Measurements from ENCODE around the gene PLD5.
A peak's percentile ranks its signal among the peaks of the same experiment; 100 is the strongest.

Gene PLD5

GRCh38 chr1:242535986-242536385 lies 11.5 kb upstream of the PLD5 start:
- Histone ChIP-seq H3K9ac (ENCODE audit: low read length) (no peak overlapping the region), H3K9me3 (ENCODE audit: control insufficient read depth, insufficient read depth, low read depth, low read length) (no peaks in the 10 kb centered on the region), H3K36me3 (ENCODE audit: control insufficient read depth, insufficient read depth, low read length) (no peaks in the 10 kb centered on the region), H3K27me3 (ENCODE audit: control insufficient read depth, insufficient read depth, low read length) (no peaks in the 10 kb centered on the region), H3K27ac (ENCODE audit: low read depth, low read length) (no peak overlapping the region), H3K4me3 (ENCODE audit: low read depth, low read length) (no peak overlapping the region), H3K4me1 (ENCODE audit: control insufficient read depth, insufficient read depth, low read length) (no peaks in the 10 kb centered on the region)

GRCh38 chr1:242534753-242535152 lies 10.3 kb upstream of the PLD5 start:
- Histone ChIP-seq H3K36me3 (ENCODE audit: control insufficient read depth, insufficient read depth, low read length) (no peaks in the 10 kb centered on the region), H3K9ac (ENCODE audit: low read length) (no peak overlapping the region), H3K27me3 (ENCODE audit: control insufficient read depth, insufficient read depth, low read length) (no peaks in the 10 kb centered on the region), H3K4me3 (ENCODE audit: low read depth, low read length) (no peak overlapping the region), H3K27ac (ENCODE audit: low read depth, low read length) (no peak overlapping the region), H3K4me1 (ENCODE audit: control insufficient read depth, insufficient read depth, low read length) (no peaks in the 10 kb centered on the region), H3K9me3 (ENCODE audit: control insufficient read depth, insufficient read depth, low read depth, low read length) (no peaks in the 10 kb centered on the region)

- Histone ChIP-seq H3K36me3 (ENCODE audit: control insufficient read depth, insufficient read depth, low read length) (no peaks in the 10 kb centered on the region), H3K4me3 (ENCODE audit: low read depth, low read length) (no peak overlapping the region), H3K27ac (ENCODE audit: low read depth, low read length) (no peak overlapping the region), H3K4me1 (ENCODE audit: control insufficient read depth, insufficient read depth, low read length) (no peaks in the 10 kb centered on the region), H3K9ac (ENCODE audit: low read length) (no peak overlapping the region), H3K27me3 (ENCODE audit: control insufficient read depth, insufficient read depth, low read length) (peaks cover 11% of the 10 kb centered on the region), H3K9me3 (ENCODE audit: control insufficient read depth, insufficient read depth, low read depth, low read length) (no peaks in the 10 kb centered on the region)
These were observed 6.3 kb upstream of the PLD5 start for GRCh38 chr1:242530761-242531160.

- Histone ChIP-seq H3K9ac (ENCODE audit: low read length) (no peak overlapping the region), H3K4me3 (ENCODE audit: low read depth, low read length) (peak overlapping the region; percentile 82), H3K9me3 (ENCODE audit: control insufficient read depth, insufficient read depth, low read depth, low read length) (no peaks in the 10 kb centered on the region)
These were observed 1.3 kb upstream of the PLD5 start for GRCh38 chr1:242525769-242526168.

GRCh38 chr1:242525360-242525722 lies 844 bp upstream of the PLD5 start:
- peak overlapping the region; percentile 82 for H3K4me3 ChIP-seq (ENCODE audit: low read depth, low read length)
- H3K36me3 ChIP-seq (ENCODE audit: control insufficient read depth, insufficient read depth, low read length), result no peaks in the 10 kb centered on the region
- peak overlapping the region; percentile 30 for H3K9ac ChIP-seq (ENCODE audit: low read length)

More at GRCh38 chr1:242525769-242526168, 1.3 kb upstream of the PLD5 start:
- no peak overlapping the region for H3K27ac ChIP-seq (ENCODE audit: low read depth, low read length)
- no peaks in the 10 kb centered on the region for H3K36me3 ChIP-seq (ENCODE audit: control insufficient read depth, insufficient read depth, low read length)
- peaks cover 54% of the 10 kb centered on the region for H3K27me3 ChIP-seq (ENCODE audit: control insufficient read depth, insufficient read depth, low read length)
- H3K4me1 ChIP-seq (ENCODE audit: control insufficient read depth, insufficient read depth, low read length), result peaks cover 9% of the 10 kb centered on the region; the same call in 1 of the 2 replicates

GRCh38 chr1:242523719-242524570 lies 552 bp downstream of the PLD5 start:
- Histone ChIP-seq H3K9ac (ENCODE audit: low read length) (peak overlapping the region; percentile 44), H3K27ac (ENCODE audit: low read depth, low read length) (no peak overlapping the region), H3K4me3 (ENCODE audit: low read depth, low read length) (peak overlapping the region; percentile 82)

More at GRCh38 chr1:242525360-242525722, 844 bp upstream of the PLD5 start:
- peaks cover 58% of the 10 kb centered on the region for H3K27me3 ChIP-seq (ENCODE audit: control insufficient read depth, insufficient read depth, low read length)
- no peaks in the 10 kb centered on the region for H3K9me3 ChIP-seq (ENCODE audit: control insufficient read depth, insufficient read depth, low read depth, low read length)
- no peak overlapping the region for H3K27ac ChIP-seq (ENCODE audit: low read depth, low read length)
- peaks cover 9% of the 10 kb centered on the region; the same call in 1 of the 2 replicates for H3K4me1 ChIP-seq (ENCODE audit: control insufficient read depth, insufficient read depth, low read length)

GRCh38 chr1:242522996-242523718 lies 1.3 kb downstream of the PLD5 start:
- Histone ChIP-seq H3K9me3 (ENCODE audit: control insufficient read depth, insufficient read depth, low read depth, low read length) (no peaks in the 10 kb centered on the region), H3K27ac (ENCODE audit: low read depth, low read length) (no peak overlapping the region), H3K9ac (ENCODE audit: low read length) (no peak overlapping the region), H3K27me3 (ENCODE audit: control insufficient read depth, insufficient read depth, low read length) (peaks cover 61% of the 10 kb centered on the region), H3K4me3 (ENCODE audit: low read depth, low read length) (peak overlapping the region; percentile 82), H3K36me3 (ENCODE audit: control insufficient read depth, insufficient read depth, low read length) (no peaks in the 10 kb centered on the region), H3K4me1 (ENCODE audit: control insufficient read depth, insufficient read depth, low read length) (peaks cover 9% of the 10 kb centered on the region; the same call in 1 of the 2 replicates)

More at GRCh38 chr1:242523719-242524570, 552 bp downstream of the PLD5 start:
- no peaks in the 10 kb centered on the region for H3K9me3 ChIP-seq (ENCODE audit: control insufficient read depth, insufficient read depth, low read depth, low read length)
- peaks cover 61% of the 10 kb centered on the region for H3K27me3 ChIP-seq (ENCODE audit: control insufficient read depth, insufficient read depth, low read length)
- no peaks in the 10 kb centered on the region for H3K36me3 ChIP-seq (ENCODE audit: control insufficient read depth, insufficient read depth, low read length)
- H3K4me1 ChIP-seq (ENCODE audit: control insufficient read depth, insufficient read depth, low read length), result peaks cover 9% of the 10 kb centered on the region; the same call in 1 of the 2 replicates

GRCh38 chr1:242522304-242522945 lies 2.1 kb downstream of the PLD5 start:
- H3K27ac ChIP-seq (ENCODE audit: low read depth, low read length), result no peak overlapping the region
- H3K27me3 ChIP-seq (ENCODE audit: control insufficient read depth, insufficient read depth, low read length), result peaks cover 61% of the 10 kb centered on the region
- H3K9ac ChIP-seq (ENCODE audit: low read length), result no peak overlapping the region
- peaks cover 9% of the 10 kb centered on the region; the same call in 1 of the 2 replicates for H3K4me1 ChIP-seq (ENCODE audit: control insufficient read depth, insufficient read depth, low read length)
- no peaks in the 10 kb centered on the region for H3K36me3 ChIP-seq (ENCODE audit: control insufficient read depth, insufficient read depth, low read length)
- no peak overlapping the region for H3K4me3 ChIP-seq (ENCODE audit: low read depth, low read length)
- no peaks in the 10 kb centered on the region for H3K9me3 ChIP-seq (ENCODE audit: control insufficient read depth, insufficient read depth, low read depth, low read length)

GRCh38 chr1:242515555-242515954 lies 8.9 kb downstream of the PLD5 start:
- H3K27me3 ChIP-seq (ENCODE audit: control insufficient read depth, insufficient read depth, low read length), result peaks cover 5% of the 10 kb centered on the region; the same call in 1 of the 2 replicates
- no peaks in the 10 kb centered on the region for H3K4me1 ChIP-seq (ENCODE audit: control insufficient read depth, insufficient read depth, low read length)
- H3K36me3 ChIP-seq (ENCODE audit: control insufficient read depth, insufficient read depth, low read length), result no peaks in the 10 kb centered on the region
- no peak overlapping the region for H3K9ac ChIP-seq (ENCODE audit: low read length)
- H3K9me3 ChIP-seq (ENCODE audit: control insufficient read depth, insufficient read depth, low read depth, low read length), result peaks cover 4% of the 10 kb centered on the region; the same call in 1 of the 2 replicates
- no peak overlapping the region for H3K27ac ChIP-seq (ENCODE audit: low read depth, low read length)
- H3K4me3 ChIP-seq (ENCODE audit: low read depth, low read length), result no peak overlapping the region

GRCh38 chr1:242506724-242507123 lies 17.8 kb downstream of the PLD5 start:
- no peaks in the 10 kb centered on the region for H3K36me3 ChIP-seq (ENCODE audit: control insufficient read depth, insufficient read depth, low read length)
- no peaks in the 10 kb centered on the region for H3K27me3 ChIP-seq (ENCODE audit: control insufficient read depth, insufficient read depth, low read length)
- no peak overlapping the region for H3K27ac ChIP-seq (ENCODE audit: low read depth, low read length)
- H3K9me3 ChIP-seq (ENCODE audit: control insufficient read depth, insufficient read depth, low read depth, low read length), result no peaks in the 10 kb centered on the region
- H3K4me1 ChIP-seq (ENCODE audit: control insufficient read depth, insufficient read depth, low read length), result no peaks in the 10 kb centered on the region
- no peak overlapping the region for H3K9ac ChIP-seq (ENCODE audit: low read length)
- no peak overlapping the region for H3K4me3 ChIP-seq (ENCODE audit: low read depth, low read length)

All from HUES6 (cell line).